HG02885 (cell line): ENCODE results near the gene SH3RF3.
"Not testable (repeated sequence)": the region's sequence is repeated elsewhere in the genome, so short reads cannot be mapped to it uniquely, and the experiment has no call there.

Experiments
- ATAC-seq: cut with Tn5 transposase; IDR thresholded peaks from one replicate; pipeline ENCODE4 v1.9.1; 2021; ENCODE audit warnings: mild to moderate bottlenecking; ENCODE audit not compliant: unreplicated experiment, poor library complexity

SH3RF3 gene

GRCh38 chr2:109154226-109154625 is 25.2 kb downstream of the SH3RF3 start:
- ATAC-seq = no peak

DNA sequence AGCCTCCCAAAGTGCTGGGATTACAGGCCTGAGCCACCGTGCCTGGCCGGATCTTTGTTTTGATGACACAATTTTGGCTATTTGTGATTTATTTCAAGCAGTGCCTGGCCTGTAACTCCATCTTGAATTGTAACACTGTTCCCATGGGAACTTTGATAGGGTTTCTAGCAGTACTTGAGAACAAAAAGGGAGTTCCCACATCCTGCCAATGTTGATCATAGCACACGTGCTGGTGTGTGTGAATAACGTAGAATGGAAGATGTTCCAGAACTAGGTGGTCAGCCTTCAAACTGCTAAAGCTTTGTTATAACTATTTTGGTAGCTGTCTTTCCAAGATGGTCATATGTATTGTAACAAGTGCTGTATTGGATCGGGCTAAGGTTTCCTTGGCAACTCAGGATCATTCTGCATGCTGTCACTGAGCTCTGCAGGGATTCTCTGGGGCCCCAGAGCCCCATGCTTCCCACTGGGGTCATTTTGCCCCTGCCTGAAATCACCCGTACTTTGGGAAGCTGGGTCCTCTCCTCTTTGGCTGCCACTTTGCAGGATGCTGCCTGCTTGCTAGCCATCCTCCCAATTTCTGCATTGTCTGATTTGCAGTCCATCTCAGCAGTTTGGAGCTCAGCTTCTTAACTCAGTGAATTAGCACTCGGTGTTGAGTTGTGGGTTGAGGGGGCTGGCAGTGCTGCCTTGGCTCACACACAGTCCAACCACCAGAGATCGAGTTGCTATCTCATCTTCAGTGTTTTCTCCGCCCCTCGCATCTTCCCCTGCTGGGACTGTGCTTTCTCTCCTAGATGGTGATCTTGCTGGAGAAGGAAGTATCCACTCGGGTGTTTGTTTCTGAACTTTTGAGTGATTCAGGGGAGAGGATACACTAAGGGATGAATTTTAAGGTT is 26.8 kb downstream of the SH3RF3 start:
- no peak for ATAC-seq

- no peak for ATAC-seq
Observed at GRCh38 chr2:109157563-109158105, 28.6 kb downstream of the SH3RF3 start.

DNA sequence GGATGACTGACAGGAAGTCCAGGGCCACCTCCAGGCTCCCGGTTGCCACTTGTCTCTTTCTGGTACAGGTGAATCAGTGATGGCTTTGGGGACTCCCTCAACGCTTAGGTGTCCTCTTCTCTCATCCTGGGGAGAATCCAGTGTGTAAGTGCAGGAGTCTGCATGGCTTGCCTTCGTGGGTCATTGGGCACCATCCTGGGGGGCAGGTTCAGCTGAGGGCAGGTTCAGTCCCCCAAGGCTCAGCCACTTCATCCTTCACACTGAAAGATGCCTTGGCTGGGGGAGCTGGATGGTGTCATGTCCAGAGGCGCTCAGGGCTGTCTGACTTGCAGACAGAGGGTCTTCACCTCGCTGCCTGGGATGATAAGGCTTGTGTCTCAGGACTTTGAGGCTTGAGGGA is 29.2 kb downstream of the SH3RF3 start:
- ATAC-seq = no peak

DNA sequence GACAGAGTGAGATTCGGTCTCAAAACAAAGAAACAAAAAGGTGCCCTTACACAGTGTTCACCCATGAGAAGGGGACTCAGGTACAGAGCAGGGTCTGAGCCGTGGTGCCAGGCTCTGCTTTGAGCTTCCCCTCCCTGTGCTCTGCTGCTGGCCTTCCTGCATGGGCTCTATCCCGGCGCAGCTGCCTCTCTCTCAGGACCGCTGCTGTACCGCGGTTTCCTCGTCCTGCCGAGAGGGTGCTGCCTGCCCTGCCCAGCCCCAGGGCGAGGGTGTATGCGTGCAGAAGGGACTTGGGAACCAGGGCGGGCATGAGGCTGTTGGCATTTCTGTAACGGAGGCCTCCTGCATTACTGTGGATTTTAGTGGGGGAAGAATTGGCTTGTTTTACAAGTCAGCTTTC is 30.1 kb downstream of the SH3RF3 start:
- ATAC-seq = no peak

DNA sequence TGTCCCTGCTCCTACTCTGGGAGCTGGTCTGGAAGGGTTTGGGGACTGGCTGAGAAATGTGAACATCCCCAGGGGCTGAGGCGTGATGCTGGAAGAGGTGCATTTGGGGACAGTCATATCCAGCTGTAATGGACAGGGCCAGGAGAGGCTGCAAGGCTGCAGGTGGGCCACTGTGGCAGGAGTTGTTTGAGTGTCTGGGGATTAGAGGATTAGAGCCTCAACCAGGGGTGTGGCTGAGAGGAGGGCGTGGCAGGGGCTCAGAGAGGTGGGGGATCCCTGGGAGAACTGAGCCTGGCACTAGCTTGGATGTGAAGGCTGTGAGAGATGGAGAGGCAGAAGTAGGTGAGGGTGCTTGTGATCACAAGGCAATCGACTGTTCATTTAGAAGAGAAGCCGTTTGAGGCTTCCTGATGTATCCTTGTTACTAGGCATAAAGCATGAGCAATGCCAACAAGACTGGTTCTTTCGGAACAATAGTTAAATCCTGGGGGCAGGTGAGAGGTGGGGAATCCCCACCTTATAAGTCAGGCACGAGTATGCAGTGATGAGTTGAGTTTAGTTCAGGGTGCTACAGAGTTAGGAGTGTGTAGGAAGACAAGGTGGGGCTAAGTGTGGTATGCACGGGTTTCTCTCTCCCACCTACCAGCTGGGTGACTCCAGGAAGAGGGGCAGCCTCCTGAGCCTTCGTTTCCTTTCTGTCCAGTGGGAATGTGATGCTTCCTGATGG is 31.9 kb downstream of the SH3RF3 start:
- ATAC-seq = no peak

DNA sequence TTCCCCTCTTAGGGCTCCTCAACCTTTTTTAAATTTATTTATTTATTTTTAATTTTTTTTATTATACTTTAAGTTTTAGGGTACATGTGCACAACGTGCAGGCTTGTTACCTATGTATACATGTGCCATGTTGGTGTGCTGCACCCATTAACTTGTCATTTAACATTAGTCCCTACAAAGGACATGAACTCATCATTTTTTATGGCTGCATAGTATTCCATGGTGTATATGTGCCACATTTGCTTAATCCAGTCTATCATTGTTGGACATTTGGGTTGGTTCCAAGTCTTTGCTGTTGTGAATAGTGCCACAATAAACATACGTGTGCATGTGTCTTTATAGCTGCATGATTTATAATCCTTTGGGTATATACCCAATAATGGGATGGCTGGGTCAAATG is 33.4 kb downstream of the SH3RF3 start:
- ATAC-seq = not testable (repeated sequence)

DNA sequence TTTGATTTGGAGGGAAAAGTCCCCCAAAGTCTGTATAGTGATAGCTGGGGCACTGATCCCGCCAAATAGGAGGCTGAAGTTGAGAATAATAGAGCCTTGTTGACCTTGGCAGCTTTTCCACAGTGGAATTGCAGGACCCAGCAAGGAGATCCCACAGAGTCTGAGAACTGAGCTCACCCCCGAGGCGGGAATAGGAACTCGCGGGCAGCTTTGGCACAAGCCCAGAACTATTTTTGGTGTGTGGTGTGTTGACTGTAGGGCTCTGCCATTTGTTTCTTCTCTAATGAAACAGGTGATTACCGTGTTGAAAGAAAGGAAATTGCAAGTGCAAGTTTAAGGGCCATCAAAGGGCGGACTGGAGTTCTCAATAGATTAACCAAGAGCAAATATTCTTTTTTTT is 34.0 kb downstream of the SH3RF3 start:
- ATAC-seq = no peak

GRCh38 chr2:109164311-109164710 is 35.3 kb downstream of the SH3RF3 start:
- no peak for ATAC-seq

DNA sequence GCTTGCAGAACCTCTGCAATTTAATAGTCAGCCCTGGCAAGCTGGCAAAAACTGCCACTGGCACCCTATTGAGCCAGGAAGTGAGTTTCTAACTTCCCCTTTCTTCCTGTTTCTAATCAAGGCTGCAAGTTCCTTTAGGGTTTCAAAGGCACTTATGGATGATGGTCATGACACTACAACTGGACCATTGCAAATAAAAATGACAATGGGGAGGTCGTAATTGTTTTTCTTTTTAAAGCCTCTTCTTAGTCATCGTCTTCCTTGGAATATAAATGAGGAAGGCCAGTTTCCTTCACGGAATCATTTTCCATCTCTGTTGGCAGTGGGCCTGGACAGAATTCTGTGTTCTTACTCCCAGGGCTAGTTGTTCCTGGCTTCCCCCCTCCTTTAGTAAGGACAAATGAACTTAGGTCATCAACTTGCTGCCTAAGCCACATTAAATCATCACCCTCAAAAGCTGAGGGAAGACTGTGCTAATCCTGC is 35.8 kb downstream of the SH3RF3 start:
- no peak for ATAC-seq

GRCh38 chr2:109166811-109167210 is 37.8 kb downstream of the SH3RF3 start:
- ATAC-seq = no peak

GRCh38 chr2:109168086-109168485 is 39.1 kb downstream of the SH3RF3 start:
- ATAC-seq = no peak

DNA sequence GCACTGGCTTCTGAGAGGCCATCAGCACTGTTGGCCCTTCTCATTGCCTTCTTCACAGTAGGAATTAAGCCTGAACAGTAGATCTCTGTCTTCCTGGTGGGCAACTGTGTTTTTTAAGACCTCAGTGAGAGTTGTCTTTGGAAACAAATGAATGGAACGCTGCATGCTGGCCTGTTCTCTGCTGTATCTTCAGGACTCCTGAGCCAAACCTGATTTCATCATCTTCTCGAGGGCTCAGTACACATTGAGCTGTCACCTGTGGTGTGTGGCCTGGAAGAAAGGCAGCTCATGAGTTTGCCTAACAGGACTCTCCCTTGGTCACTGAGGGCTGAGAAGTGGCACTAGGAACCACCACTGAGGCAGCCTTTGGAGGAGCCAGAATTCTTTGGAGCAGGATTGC is 39.7 kb downstream of the SH3RF3 start:
- no peak for ATAC-seq

DNA sequence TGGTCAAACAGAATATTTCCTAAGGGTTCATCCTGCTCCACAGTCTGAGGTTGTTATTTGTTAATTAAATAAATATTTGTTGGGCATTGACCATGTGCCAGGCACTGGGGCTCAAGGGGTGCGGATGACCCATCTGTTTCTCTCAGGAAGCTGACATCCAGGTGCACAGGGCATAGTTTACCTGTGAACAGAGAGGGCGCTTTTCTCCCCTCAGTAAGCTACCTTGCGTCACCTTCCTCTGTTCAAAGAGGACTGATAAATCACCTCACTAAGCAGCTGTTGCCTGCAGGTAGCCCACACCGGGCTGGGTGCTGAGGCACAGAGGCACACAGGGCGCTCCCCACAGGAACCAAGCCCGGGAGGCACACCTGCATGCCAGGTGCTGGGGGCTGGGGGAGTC is 41.6 kb downstream of the SH3RF3 start:
- ATAC-seq = no peak

- no peak for ATAC-seq
Observed at GRCh38 chr2:109171444-109172334, 42.7 kb downstream of the SH3RF3 start.

DNA sequence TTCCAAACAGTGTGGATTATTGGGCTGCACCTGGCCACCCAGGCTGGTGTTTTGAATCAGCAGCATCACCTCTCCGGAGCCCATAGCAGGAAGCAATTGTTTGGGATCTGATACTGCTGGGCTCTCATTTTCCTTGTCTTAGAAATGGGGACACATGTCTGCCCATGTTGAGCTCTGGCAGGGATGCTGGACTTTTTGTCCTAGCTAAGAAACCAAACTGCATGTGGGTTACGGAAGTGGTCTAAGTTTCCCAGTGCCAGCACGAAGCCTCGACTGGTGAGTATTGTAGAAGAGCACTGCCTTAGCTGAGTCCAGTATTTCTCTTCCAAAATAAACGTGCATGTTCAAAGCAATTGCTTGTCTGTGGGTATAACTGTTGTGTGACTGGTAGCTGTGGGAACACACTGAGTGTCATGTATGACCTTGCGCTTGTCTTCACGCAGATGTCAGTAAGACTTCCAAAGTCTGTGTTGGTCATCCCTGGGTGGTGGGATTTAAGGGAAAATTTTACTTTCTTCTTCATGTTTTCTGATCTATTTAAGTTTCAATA is 43.6 kb downstream of the SH3RF3 start:
- no peak for ATAC-seq

DNA sequence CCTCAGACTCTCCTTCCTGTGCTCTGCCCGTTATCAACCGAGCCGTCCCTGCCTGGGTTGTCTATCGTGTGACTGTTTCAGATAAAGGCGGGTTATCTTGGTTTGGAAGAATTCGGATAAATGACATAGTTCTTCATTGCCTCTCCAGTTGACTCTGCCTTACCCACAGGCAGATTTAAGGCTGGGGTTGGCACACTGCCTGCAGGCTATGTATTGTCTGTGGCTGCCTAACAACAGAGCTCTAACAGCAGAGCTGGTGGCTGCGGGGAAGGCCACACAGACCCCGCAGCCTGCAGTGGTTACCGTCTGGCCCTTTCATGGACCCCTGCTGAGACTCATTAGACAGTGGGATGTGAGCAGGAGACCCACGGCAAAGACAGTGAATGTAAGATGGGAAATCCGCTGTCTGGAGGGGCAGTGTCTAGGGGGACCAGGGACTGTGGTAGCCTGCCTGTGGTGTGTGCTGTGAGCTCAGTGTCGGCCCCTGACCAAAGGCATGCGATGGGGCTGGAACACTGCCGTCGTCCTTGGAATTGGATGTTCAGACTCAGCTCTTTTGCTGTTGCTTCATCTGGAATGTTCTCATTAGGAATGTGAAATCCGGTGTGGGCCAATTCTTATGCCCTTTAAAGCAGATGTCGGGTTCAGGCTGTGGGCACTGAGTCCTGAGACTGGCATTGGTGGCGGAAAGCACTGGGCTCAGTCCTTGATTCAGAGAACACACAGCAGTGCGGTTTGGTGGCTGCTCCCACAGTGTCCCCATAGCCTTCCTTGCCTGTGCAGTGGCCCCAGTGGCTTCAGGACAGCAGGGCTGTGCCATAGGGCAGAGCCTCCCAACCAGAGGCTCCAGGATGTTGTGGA is 44.5 kb downstream of the SH3RF3 start:
- ATAC-seq = no peak

DNA sequence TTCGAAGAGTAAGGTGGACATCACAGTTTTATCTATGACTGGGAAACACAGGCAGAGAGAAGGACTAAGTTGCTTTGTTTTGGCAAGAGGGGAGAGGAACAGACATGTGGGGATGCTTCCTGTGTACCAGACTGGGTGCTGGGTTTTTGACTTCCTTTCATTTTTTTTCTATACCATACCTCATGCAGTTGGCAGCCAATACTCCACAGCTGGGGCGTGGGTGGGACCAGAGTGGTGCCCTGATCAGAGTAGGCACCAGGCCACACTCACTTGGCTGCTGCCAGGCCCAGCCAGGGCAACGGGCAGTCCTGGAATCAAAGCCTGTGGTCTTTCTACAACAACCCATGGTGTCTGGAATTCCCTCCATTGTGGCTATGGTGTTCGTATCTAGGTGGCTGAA is 45.2 kb downstream of the SH3RF3 start:
- no peak for ATAC-seq
